Measurements from ENCODE around the gene GNL1. TPM values are rescaled to one million over a fixed set of nuclear protein-coding genes. Genes with fewer than 3 reads are reported as not detected.
A peak's percentile ranks its signal among the peaks of the same experiment; 100 is the strongest.
"Not testable (repeated sequence)": the region's sequence is repeated elsewhere in the genome, so short reads cannot be mapped to it uniquely, and the experiment has no call there.

GNL1 gene
- total and polyA plus RNA-seq, 2 experiments from 2014 or later = 31.4 to 42.5 TPM

DNA sequence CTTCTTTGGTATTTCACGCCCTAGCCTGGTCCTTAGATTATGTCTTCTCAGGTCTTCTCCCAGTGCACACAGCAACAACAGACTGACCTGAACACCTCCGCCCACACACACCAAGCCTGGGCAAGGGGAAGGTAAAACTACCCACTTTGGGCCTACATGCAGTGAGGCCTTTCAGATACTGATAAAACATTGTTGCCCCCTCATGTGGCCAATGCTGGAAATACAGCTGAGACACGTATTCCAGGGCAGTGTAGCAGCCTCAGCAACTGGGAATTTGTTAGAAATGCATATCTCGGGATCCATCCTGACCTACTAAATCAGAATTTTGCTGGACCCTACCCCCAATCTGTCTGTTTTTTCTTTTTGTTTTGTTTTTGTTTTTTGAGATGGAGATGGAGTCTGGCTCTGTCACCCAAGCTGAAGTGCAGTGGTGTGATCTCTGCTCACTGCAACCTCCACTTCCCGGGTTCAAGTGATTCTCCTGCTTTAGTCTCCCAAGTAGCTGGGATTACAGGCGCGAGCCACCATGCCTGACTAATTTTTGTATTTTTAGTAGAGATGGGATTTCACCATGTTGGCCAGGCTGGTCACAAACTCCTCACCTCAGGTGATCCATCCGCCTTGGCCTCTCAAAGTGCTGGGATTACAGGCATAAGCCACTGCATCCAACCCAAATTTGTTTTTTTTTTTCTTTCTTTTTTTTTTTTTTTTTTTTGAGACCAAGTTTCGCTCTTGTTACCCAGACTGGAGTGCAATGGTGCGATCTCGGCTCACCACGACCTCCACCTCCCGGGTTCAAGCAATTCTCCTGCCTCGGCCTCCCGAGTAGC is 41.2 kb upstream of the GNL1 start:
- not testable (repeated sequence) for H3K4me1 ChIP-seq (ENCODE audit: insufficient read depth); H3K9me3 Mint-ChIP-seq; H3K4me3 Mint-ChIP-seq; H3K4me2 ChIP-seq; H3K4me1 Mint-ChIP-seq; H3K79me2 ChIP-seq (replicated peaks; ENCODE audit: insufficient read depth); H2AFZ ChIP-seq; H3K4me3 ChIP-seq; H3K9me2 ChIP-seq (ENCODE audit: insufficient read depth); H3K27me3 ChIP-seq (ENCODE audit: insufficient read depth); H3K27me3 Mint-ChIP-seq (ENCODE audit: insufficient read depth, low read depth, poor library complexity)
- ATAC-seq (peak; percentile 88), DNase-seq (ENCODE audit: low spot score) (peak; percentile 94)
- Histone ChIP-seq H3K36me3 (ENCODE audit: insufficient read depth) (peaks cover 11% of the 10 kb centered on the region; the same call in 1 of the 2 replicates), H4K20me1 (replicated peaks; ENCODE audit: insufficient read depth) (peaks cover 14% of the 10 kb centered on the region; the same call in 1 of the 2 replicates), H3K27ac (ENCODE audit: low read depth) (peak overlapping the region; percentile 63), H3F3A (replicated peaks; ENCODE audit: low read depth) (peaks cover 58% of the 10 kb centered on the region)
- Mint-ChIP-seq H3K27ac (peak overlapping the region; percentile 15; the same call in 1 of the 2 replicates), H3K36me3 (ENCODE audit: low read depth) (peaks cover 59% of the 10 kb centered on the region)
- TF ChIP-seq, protein P1, sequence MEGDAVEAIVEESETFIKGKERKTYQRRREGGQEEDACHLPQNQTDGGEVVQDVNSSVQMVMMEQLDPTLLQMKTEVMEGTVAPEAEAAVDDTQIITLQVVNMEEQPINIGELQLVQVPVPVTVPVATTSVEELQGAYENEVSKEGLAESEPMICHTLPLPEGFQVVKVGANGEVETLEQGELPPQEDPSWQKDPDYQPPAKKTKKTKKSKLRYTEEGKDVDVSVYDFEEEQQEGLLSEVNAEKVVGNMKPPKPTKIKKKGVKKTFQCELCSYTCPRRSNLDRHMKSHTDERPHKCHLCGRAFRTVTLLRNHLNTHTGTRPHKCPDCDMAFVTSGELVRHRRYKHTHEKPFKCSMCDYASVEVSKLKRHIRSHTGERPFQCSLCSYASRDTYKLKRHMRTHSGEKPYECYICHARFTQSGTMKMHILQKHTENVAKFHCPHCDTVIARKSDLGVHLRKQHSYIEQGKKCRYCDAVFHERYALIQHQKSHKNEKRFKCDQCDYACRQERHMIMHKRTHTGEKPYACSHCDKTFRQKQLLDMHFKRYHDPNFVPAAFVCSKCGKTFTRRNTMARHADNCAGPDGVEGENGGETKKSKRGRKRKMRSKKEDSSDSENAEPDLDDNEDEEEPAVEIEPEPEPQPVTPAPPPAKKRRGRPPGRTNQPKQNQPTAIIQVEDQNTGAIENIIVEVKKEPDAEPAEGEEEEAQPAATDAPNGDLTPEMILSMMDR (conservative IDR thresholded peaks at IDR 0.05; ENCODE audit: low read depth in 2 of 2) = peak; percentile 79 to 81
- TF ChIP-seq CREB1 (CRISPR knock-in tag; IDR thresholded peaks at IDR 0.05; ENCODE audit: low read depth) = peak; percentile 29; the same call in 1 of the 2 replicates

DNA sequence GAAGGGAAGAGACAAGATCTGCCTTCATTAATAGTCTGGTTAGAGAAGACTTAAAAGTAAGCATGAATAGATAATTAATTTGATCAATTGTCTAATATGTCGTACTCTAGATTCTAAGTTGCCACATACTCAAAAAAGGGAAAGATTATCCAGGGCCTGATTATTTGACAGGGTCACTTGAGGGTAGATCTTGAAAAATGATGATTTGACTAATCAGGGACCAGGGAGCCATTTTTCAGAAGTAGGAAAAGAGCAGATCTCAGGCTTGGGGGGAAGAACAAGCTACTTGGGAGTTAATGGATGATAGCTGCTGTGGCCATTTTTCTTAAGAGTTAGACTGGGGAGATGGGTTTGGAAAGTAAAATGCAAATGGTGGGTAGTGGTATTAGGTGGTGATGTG is 36.0 kb upstream of the GNL1 start:
- no peak overlapping the region for H2AFZ ChIP-seq
- Mint-ChIP-seq H3K4me1 (no peaks in the 10 kb centered on the region), H3K27ac (no peak overlapping the region), H3K4me3 (no peak overlapping the region), H3K9me3 (no peaks in the 10 kb centered on the region), H3K27me3 (ENCODE audit: insufficient read depth, low read depth, poor library complexity) (peaks cover 3% of the 10 kb centered on the region), H3K36me3 (ENCODE audit: low read depth) (peaks cover 75% of the 10 kb centered on the region)
- no peak overlapping the region for H3K4me2 ChIP-seq
- peaks cover 13% of the 10 kb centered on the region for H3K79me2 ChIP-seq (replicated peaks; ENCODE audit: insufficient read depth)
- DNase-seq (ENCODE audit: low spot score) (no peak), ATAC-seq (no peak)
- no peaks in the 10 kb centered on the region for H3K4me1 ChIP-seq (ENCODE audit: insufficient read depth)
- peaks cover 33% of the 10 kb centered on the region; the same call in 1 of the 2 replicates for H4K20me1 ChIP-seq (replicated peaks; ENCODE audit: insufficient read depth)
- H3K36me3 ChIP-seq (ENCODE audit: insufficient read depth) = peaks cover 37% of the 10 kb centered on the region
- no peaks in the 10 kb centered on the region for H3K9me2 ChIP-seq (ENCODE audit: insufficient read depth)
- H3K27ac ChIP-seq (ENCODE audit: low read depth) = no peak overlapping the region
- no peak overlapping the region for H3K4me3 ChIP-seq
- H3F3A ChIP-seq (replicated peaks; ENCODE audit: low read depth) = peaks cover 27% of the 10 kb centered on the region
- H3K27me3 ChIP-seq (ENCODE audit: insufficient read depth) = no peaks in the 10 kb centered on the region
- no peak for TF ChIP-seq NANOG (IDR thresholded peaks at IDR 0.05; ENCODE audit: borderline replicate concordance)
- TF ChIP-seq, protein P2, sequence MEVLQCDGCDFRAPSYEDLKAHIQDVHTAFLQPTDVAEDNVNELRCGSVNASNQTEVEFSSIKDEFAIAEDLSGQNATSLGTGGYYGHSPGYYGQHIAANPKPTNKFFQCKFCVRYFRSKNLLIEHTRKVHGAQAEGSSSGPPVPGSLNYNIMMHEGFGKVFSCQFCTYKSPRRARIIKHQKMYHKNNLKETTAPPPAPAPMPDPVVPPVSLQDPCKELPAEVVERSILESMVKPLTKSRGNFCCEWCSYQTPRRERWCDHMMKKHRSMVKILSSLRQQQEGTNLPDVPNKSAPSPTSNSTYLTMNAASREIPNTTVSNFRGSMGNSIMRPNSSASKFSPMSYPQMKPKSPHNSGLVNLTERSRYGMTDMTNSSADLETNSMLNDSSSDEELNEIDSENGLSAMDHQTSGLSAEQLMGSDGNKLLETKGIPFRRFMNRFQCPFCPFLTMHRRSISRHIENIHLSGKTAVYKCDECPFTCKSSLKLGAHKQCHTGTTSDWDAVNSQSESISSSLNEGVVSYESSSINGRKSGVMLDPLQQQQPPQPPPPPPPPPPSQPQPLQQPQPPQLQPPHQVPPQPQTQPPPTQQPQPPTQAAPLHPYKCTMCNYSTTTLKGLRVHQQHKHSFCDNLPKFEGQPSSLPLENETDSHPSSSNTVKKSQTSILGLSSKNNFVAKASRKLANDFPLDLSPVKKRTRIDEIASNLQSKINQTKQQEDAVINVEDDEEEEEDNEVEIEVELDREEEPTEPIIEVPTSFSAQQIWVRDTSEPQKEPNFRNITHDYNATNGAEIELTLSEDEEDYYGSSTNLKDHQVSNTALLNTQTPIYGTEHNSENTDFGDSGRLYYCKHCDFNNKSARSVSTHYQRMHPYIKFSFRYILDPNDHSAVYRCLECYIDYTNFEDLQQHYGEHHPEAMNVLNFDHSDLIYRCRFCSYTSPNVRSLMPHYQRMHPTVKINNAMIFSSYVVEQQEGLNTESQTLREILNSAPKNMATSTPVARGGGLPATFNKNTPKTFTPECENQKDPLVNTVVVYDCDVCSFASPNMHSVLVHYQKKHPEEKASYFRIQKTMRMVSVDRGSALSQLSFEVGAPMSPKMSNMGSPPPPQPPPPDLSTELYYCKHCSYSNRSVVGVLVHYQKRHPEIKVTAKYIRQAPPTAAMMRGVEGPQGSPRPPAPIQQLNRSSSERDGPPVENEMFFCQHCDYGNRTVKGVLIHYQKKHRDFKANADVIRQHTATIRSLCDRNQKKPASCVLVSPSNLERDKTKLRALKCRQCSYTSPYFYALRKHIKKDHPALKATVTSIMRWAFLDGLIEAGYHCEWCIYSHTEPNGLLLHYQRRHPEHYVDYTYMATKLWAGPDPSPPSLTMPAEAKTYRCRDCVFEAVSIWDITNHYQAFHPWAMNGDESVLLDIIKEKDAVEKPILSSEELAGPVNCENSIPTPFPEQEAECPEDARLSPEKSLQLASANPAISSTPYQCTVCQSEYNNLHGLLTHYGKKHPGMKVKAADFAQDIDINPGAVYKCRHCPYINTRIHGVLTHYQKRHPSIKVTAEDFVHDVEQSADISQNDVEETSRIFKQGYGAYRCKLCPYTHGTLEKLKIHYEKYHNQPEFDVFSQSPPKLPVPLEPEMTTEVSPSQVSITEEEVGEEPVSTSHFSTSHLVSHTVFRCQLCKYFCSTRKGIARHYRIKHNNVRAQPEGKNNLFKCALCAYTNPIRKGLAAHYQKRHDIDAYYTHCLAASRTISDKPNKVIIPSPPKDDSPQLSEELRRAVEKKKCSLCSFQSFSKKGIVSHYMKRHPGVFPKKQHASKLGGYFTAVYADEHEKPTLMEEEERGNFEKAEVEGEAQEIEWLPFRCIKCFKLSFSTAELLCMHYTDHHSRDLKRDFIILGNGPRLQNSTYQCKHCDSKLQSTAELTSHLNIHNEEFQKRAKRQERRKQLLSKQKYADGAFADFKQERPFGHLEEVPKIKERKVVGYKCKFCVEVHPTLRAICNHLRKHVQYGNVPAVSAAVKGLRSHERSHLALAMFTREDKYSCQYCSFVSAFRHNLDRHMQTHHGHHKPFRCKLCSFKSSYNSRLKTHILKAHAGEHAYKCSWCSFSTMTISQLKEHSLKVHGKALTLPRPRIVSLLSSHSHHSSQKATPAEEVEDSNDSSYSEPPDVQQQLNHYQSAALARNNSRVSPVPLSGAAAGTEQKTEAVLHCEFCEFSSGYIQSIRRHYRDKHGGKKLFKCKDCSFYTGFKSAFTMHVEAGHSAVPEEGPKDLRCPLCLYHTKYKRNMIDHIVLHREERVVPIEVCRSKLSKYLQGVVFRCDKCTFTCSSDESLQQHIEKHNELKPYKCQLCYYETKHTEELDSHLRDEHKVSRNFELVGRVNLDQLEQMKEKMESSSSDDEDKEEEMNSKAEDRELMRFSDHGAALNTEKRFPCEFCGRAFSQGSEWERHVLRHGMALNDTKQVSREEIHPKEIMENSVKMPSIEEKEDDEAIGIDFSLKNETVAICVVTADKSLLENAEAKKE (CRISPR knock-in tag; IDR thresholded peaks at IDR 0.05) = no peak
- TF ChIP-seq JUNB (IDR thresholded peaks at IDR 0.05; ENCODE audit: unreplicated experiment) = no peak
- no peak for TF ChIP-seq EZH2 (IDR thresholded peaks at IDR 0.05; ENCODE audit: low read depth, unreplicated experiment)
- no peak for TF ChIP-seq REST (IDR thresholded peaks at IDR 0.05; ENCODE audit: unreplicated experiment)
- TF ChIP-seq CREB1 (CRISPR knock-in tag; IDR thresholded peaks at IDR 0.05; ENCODE audit: low read depth) = no peak
